Chondrocyte (in vitro differentiated cells): ENCODE results near the gene AASDH. TPM values are rescaled to one million over a fixed set of nuclear protein-coding genes. Genes with fewer than 3 reads are reported as not detected.

ENCODE experiments used
- DNase-seq: peaks from one replicate; pipeline ENCODE4 v3.0.0; 2021; ENCODE audit warnings: mixed read lengths, low spot score
- H3K27ac Mint-ChIP-seq: one replicate; pipeline ENCODE4 v1.8.0; 2021; ENCODE audit warnings: mild to moderate bottlenecking, moderate library complexity, mixed read lengths; ENCODE audit not compliant: unreplicated experiment
- H3K27me3 Mint-ChIP-seq: 2 replicates; pipeline ENCODE4 v1.8.0; 2021; ENCODE audit warnings: low read depth, mixed read lengths
- H3K36me3 Mint-ChIP-seq: 2 replicates; pipeline ENCODE4 v1.8.0; 2021; ENCODE audit warnings: low read depth, mixed read lengths
- H3K4me1 Mint-ChIP-seq: 2 replicates; pipeline ENCODE4 v1.8.0; 2021; ENCODE audit warnings: low read depth, mild to moderate bottlenecking, mixed read lengths
- H3K4me3 Mint-ChIP-seq: one replicate; pipeline ENCODE4 v1.8.0; 2021; ENCODE audit warnings: mild to moderate bottlenecking, moderate library complexity, mixed read lengths; ENCODE audit not compliant: unreplicated experiment
- H3K9me3 Mint-ChIP-seq: 2 replicates; pipeline ENCODE4 v1.8.0; 2021; ENCODE audit warnings: low read depth, mixed read lengths
- CTCF ChIP-seq: fragments of 200-600 bp; sonication (generic); IDR thresholded peaks from 2 replicates; pipeline ENCODE4 v1.5.0; 2021; ENCODE audit warnings: antibody characterized with exemption, mild to moderate bottlenecking, moderate library complexity
- total RNA-seq: library from RNA; stranded (reverse); gene quantifications from 3 replicates; pipeline ENCODE4 v1.2.1, GENCODE V29; 2021

The AASDH gene
- total RNA-seq, 1 donor from 2014 or later: 7.9 TPM

GRCh38 chr4:56430203-56430602 is 42.9 kb upstream of the AASDH start:
- no peak for TF ChIP-seq CTCF
- Mint-ChIP-seq H3K4me1 (peaks cover 20% of the 10 kb centered on the region), H3K36me3 (no peaks in the 10 kb centered on the region), H3K27ac (no peak overlapping the region), H3K4me3 (no peak overlapping the region), H3K9me3 (peaks cover 3% of the 10 kb centered on the region), H3K27me3 (no peaks in the 10 kb centered on the region)
- DNase-seq: no peak

GRCh38 chr4:56427179-56427578 is 39.9 kb upstream of the AASDH start:
- H3K4me1 Mint-ChIP-seq: peaks cover 4% of the 10 kb centered on the region
- H3K36me3 Mint-ChIP-seq: no peaks in the 10 kb centered on the region
- TF ChIP-seq CTCF: no peak
- no peak for DNase-seq
- no peak overlapping the region for H3K4me3 Mint-ChIP-seq
- H3K9me3 Mint-ChIP-seq: peaks cover 3% of the 10 kb centered on the region
- H3K27me3 Mint-ChIP-seq: no peaks in the 10 kb centered on the region
- H3K27ac Mint-ChIP-seq: no peak overlapping the region

- Mint-ChIP-seq H3K4me1 (peaks cover 4% of the 10 kb centered on the region), H3K36me3 (no peaks in the 10 kb centered on the region), H3K4me3 (no peak overlapping the region), H3K9me3 (peaks cover 3% of the 10 kb centered on the region), H3K27me3 (no peaks in the 10 kb centered on the region), H3K27ac (no peak overlapping the region)
- TF ChIP-seq CTCF: no peak
- DNase-seq: no peak
Observed at GRCh38 chr4:56426273-56426672, 39.0 kb upstream of the AASDH start.

- Mint-ChIP-seq H3K27ac (no peak overlapping the region), H3K4me3 (no peak overlapping the region), H3K27me3 (no peaks in the 10 kb centered on the region), H3K9me3 (peaks cover 3% of the 10 kb centered on the region), H3K36me3 (no peaks in the 10 kb centered on the region), H3K4me1 (peaks cover 4% of the 10 kb centered on the region)
- DNase-seq: no peak
- TF ChIP-seq CTCF: no peak
Observed at GRCh38 chr4:56425518-56425917, 38.2 kb upstream of the AASDH start.

- no peaks in the 10 kb centered on the region for H3K27me3 Mint-ChIP-seq
- no peak overlapping the region for H3K27ac Mint-ChIP-seq
- H3K4me3 Mint-ChIP-seq: no peak overlapping the region
- TF ChIP-seq CTCF: peak; percentile 91
- no peaks in the 10 kb centered on the region for H3K36me3 Mint-ChIP-seq
- H3K9me3 Mint-ChIP-seq: peaks cover 3% of the 10 kb centered on the region
- no peak for DNase-seq
- peaks cover 4% of the 10 kb centered on the region for H3K4me1 Mint-ChIP-seq
Observed at GRCh38 chr4:56424697-56425514, 37.6 kb upstream of the AASDH start.
